Mucosa of stomach (tissue), 1 donor: ENCODE results near the gene AUH.

ENCODE experiments used
- H3K27me3 ChIP-seq: one replicate; pipeline ENCODE4 v1.7.0; 2013; ENCODE audit warnings: mild to moderate bottlenecking, low read length; ENCODE audit not compliant: control insufficient read depth, insufficient read depth
- H3K36me3 ChIP-seq: one replicate; pipeline ENCODE4 v1.7.0; 2013; ENCODE audit warnings: low read length; ENCODE audit not compliant: control insufficient read depth, insufficient read depth
- H3K4me1 ChIP-seq: one replicate; pipeline ENCODE4 v1.7.0; 2013; ENCODE audit warnings: mild to moderate bottlenecking, low read length; ENCODE audit not compliant: control insufficient read depth, insufficient read depth
- H3K4me3 ChIP-seq: one replicate; pipeline ENCODE4 v1.7.0; 2013; ENCODE audit warnings: low read length
- H3K9ac ChIP-seq: one replicate; pipeline ENCODE4 v1.7.0; 2013; ENCODE audit warnings: mild to moderate bottlenecking, low read length, moderate library complexity
- H3K9me3 ChIP-seq: one replicate; pipeline ENCODE4 v1.7.0; 2013; ENCODE audit warnings: mild to moderate bottlenecking, low read length, moderate library complexity; ENCODE audit not compliant: control insufficient read depth
- donor health status: Pancreatic carcinoma.

Gene AUH

DNA sequence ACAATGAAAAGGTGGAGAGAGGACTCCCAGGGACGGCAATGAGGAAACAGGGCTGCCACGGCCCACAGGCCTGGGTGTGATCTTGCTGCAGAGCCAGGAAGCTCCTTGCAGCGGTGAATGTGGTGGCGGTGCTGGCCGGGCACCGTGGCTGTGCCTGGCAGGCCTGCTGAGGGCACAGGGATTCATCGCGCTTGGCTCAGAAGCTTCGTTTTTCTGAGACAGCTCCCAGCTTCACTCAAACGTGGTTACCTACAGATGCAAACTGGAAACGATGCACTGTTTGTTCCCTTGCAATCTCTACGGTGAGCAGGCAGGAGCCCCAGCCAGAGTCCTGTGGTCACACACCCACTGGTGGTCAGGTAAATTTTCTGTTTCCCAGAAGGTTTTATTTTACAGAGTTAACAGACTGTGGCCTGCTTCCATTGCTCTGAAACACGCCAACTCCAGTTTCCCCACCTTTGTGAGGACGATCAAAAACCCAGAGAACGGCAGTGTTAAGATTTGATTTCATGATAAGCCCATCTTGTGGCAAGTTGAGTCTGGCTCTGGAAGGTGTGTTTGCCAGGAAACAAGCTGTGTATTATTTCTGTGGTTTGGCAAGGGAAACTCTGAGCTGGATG lies 183.9 kb downstream of the AUH start:
- Histone ChIP-seq H3K4me1 (peaks cover 18% of the 10 kb centered on the region), H3K9ac (no peak overlapping the region), H3K36me3 (no peaks in the 10 kb centered on the region), H3K4me3 (no peak overlapping the region), H3K27me3 (no peaks in the 10 kb centered on the region), H3K9me3 (no peaks in the 10 kb centered on the region)

GRCh38 chr9:91177081-91177480 lies 184.6 kb downstream of the AUH start:
- Histone ChIP-seq H3K9me3 (no peaks in the 10 kb centered on the region), H3K9ac (no peak overlapping the region), H3K36me3 (no peaks in the 10 kb centered on the region), H3K27me3 (no peaks in the 10 kb centered on the region), H3K4me3 (no peak overlapping the region), H3K4me1 (peaks cover 18% of the 10 kb centered on the region)

- H3K9me3 ChIP-seq, result no peaks in the 10 kb centered on the region
- no peak overlapping the region for H3K9ac ChIP-seq
- no peaks in the 10 kb centered on the region for H3K36me3 ChIP-seq
- no peaks in the 10 kb centered on the region for H3K27me3 ChIP-seq
- no peak overlapping the region for H3K4me3 ChIP-seq
- peaks cover 18% of the 10 kb centered on the region for H3K4me1 ChIP-seq
Measured at GRCh38 chr9:91176426-91176825, 185.3 kb downstream of the AUH start.

DNA sequence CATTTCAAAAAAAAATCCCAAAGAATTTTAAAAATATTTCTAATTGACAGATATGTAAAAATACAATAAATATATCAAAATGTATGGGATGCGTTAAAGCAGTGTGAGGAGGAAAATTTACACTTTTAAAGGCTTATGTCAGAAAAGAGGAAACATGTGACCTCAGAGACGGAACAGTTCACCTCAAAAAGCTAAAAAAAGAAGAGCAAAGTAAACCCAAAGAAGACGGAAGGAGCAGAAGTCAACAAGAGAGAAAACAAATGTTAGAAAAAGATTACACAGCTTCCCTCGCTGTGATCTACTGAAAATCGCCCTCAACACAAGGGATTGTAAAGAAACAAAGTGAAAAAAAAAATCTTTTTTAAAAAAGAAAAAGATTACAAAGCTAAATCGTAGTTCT lies 186.9 kb downstream of the AUH start:
- Histone ChIP-seq H3K36me3 (no peaks in the 10 kb centered on the region), H3K4me1 (peaks cover 18% of the 10 kb centered on the region)

DNA sequence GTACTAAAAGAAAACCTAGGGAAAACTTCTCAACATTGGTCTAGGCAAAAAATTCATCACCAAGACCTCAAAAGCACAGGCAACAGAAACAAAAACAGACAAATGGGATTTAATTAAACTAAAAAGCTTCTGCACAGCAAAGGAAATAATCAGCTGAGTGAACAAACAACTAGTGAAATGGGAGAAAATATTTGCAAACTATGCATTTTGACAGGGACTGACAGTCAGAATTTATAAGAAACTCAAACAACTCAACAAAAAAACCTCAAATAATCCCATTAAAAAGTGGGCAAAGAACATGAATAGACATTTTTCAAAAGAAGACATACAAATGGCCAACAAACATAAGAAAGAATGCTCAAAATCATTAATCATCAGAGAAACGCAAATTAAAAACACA lies 189.4 kb downstream of the AUH start:
- Histone ChIP-seq H3K9me3 (no peaks in the 10 kb centered on the region), H3K4me3 (no peak overlapping the region), H3K4me1 (peaks cover 3% of the 10 kb centered on the region), H3K27me3 (no peaks in the 10 kb centered on the region), H3K36me3 (no peaks in the 10 kb centered on the region), H3K9ac (no peak overlapping the region)

More for the DNA sequence above, 186.9 kb downstream of the AUH start:
- Histone ChIP-seq H3K4me3 (no peak overlapping the region), H3K9ac (no peak overlapping the region), H3K9me3 (no peaks in the 10 kb centered on the region), H3K27me3 (no peaks in the 10 kb centered on the region)

GRCh38 chr9:91170951-91171350 lies 190.8 kb downstream of the AUH start:
- Histone ChIP-seq H3K36me3 (no peaks in the 10 kb centered on the region), H3K9ac (no peak overlapping the region), H3K9me3 (no peaks in the 10 kb centered on the region), H3K4me3 (no peak overlapping the region), H3K4me1 (peaks cover 4% of the 10 kb centered on the region), H3K27me3 (no peaks in the 10 kb centered on the region)

GRCh38 chr9:91166796-91167366 lies 194.8 kb downstream of the AUH start:
- Histone ChIP-seq H3K36me3 (no peaks in the 10 kb centered on the region), H3K9me3 (no peaks in the 10 kb centered on the region), H3K4me3 (no peak overlapping the region), H3K4me1 (peaks cover 35% of the 10 kb centered on the region), H3K27me3 (no peaks in the 10 kb centered on the region), H3K9ac (no peak overlapping the region)

DNA sequence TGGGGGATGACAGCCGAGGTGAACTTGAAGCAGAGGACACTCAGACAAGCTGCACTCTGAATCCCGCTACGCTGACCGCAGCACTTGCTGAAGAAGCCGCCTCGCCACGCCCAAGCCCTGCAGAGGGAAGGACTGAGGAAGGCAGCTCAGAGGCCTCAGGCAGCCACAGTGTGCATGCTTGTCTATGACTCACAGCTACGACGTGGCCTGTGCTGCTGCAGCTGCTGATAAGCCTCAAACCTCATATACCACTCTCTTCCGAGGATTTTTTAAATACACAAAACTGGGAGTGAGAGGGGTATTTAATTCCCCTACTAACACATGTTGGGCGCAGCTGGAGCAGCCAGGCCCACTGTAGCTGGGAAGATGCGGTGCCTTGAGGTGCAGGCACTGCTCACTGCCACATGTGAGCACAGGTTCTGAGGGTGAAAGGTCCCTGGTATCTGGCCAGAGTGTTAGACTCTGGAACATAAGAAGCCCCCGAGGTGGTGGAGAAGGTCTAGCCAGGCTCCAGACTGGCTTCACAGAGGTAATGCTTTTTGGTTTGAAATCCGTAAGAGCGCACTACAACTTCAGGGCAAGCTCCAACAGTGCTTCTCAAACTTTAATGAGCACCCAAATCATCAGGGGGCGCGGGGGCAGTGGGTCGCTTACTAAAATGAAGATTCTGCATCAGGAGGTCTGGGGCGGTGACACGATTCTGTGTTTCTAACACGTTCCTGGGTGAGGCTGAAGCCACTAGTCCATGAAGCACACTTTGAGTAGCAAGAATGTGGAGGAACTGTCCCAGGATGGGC lies 196.8 kb downstream of the AUH start:
- H3K9me3 ChIP-seq, result no peaks in the 10 kb centered on the region
- H3K9ac ChIP-seq, result peak overlapping the region; percentile 29
- peaks cover 40% of the 10 kb centered on the region for H3K4me1 ChIP-seq
- no peaks in the 10 kb centered on the region for H3K36me3 ChIP-seq
- H3K4me3 ChIP-seq, result no peak overlapping the region
- no peaks in the 10 kb centered on the region for H3K27me3 ChIP-seq
